ENCODE measurements around the gene HOMER1.

HOMER1 gene

GRCh38 chr5:79487251-79487650 is 26.7 kb downstream of the HOMER1 start:
- no peak for DNase-seq

DNA sequence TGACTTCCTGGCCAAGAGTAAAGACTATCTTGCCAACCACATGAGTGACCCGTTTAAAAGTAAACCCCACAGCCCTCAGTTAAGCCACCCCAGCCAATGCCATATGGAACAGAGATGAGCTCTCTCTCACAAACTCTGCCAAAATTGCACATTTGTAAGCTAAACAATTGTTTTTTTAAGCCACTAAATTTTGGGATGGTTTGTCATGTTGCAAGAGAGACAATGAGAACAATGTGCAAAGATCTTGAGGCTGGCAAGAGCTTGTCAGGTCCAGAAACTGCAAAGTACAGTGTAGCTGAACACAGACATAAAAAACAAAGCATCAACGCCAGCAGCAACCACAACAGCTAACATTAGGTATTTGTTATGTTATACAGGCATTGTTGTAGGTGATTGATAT is 27.8 kb downstream of the HOMER1 start:
- DNase-seq: no peak

- DNase-seq: no peak
Observed at GRCh38 chr5:79484731-79485130, 29.2 kb downstream of the HOMER1 start.

GRCh38 chr5:79481574-79481973 is 32.4 kb downstream of the HOMER1 start:
- no peak for DNase-seq

GRCh38 chr5:79480991-79481390 is 32.9 kb downstream of the HOMER1 start:
- DNase-seq: no peak

DNA sequence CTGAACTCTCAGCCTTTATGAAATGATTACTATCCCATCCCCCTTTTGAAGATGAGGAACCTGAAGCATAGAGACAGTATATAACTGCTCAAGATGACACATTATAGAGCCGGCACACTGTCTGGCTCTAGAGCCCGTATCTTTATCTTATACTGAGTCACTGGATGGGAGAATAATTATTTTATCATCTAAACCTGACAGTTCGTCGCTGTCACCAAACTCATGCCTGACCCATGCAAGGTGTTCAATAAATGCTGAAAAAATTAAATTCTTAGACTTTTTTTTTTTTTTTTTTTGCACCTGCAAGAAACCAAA is 38.8 kb downstream of the HOMER1 start:
- DNase-seq: no peak

- DNase-seq: peak; percentile 15
Observed at GRCh38 chr5:79474367-79475151, 39.4 kb downstream of the HOMER1 start.

- DNase-seq: no peak
Observed at GRCh38 chr5:79471556-79471955, 42.4 kb downstream of the HOMER1 start.

DNA sequence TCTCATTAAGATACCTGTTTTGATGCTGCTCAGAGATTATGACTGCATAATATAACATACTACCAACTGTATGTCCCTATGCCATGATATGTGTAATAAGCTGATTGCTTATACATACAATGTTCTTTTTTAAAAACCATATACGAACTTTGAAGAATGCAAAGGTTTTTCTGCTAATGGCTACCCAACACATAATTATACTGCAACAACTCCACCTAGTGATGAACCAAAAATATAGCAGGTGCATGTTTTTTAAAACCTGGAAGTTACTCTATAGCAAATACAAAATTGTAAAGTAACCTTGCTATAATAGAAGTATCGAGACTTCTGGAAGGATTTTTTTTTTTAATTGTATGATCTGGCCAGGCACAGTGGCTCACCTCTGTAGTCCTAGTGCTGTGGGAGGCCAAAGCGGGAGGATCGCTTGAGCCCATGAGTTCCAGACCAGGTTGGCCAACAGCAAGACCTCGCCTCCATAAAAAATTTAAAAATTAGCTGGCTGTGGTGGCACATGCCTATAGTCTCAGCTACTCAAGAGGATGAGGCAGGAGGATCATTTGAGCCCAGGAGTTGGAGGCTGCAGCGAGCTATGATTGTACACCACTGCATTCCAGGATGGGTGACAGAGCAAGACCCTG is 49.1 kb downstream of the HOMER1 start:
- DNase-seq: peak; percentile 23

DNA sequence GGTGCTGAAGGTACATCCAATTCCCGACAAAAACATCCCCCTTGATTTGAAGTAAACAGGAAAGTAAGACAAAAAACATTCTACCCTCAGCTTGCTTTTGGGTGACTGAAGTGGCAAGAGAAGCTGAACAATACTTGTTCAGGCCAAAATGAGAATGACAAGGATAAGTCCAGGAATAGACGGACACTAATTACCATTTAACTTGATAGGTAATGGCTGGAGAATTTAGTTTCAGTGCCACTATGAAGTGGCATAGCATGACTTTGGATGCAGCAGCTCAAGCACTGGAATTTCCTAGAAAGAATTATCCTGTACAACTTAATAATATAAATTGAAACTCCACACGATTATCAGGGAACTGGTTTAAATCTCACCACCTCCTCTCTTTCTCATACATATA is 49.7 kb downstream of the HOMER1 start:
- no peak for DNase-seq

GRCh38 chr5:79459626-79460025 is 54.3 kb downstream of the HOMER1 start:
- DNase-seq: no peak

- peak; percentile 86 for DNase-seq
Observed at GRCh38 chr5:79456890-79457583, 56.9 kb downstream of the HOMER1 start.

GRCh38 chr5:79456400-79456799 is 57.5 kb downstream of the HOMER1 start:
- no peak for DNase-seq

DNA sequence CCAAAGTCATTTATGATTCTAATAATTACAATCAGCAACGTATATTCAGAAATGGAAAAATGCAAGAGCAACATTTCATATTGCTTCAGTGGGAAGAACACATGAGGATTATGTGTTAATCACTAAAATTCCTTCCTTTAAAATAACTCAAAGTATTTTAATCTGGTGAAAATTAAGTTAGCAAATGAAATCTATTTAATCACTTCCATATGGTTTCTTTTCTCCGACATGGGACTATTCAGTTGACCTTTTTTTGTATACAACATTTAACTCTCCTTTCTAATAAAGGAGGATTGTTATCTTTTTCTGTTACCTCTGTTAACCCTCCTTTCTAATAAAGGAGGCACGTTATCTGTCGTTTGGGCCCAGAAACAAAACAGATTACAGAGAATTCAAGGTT is 59.9 kb downstream of the HOMER1 start:
- no peak for DNase-seq

GRCh38 chr5:79448336-79448735 is 65.6 kb downstream of the HOMER1 start:
- no peak for DNase-seq

DNA sequence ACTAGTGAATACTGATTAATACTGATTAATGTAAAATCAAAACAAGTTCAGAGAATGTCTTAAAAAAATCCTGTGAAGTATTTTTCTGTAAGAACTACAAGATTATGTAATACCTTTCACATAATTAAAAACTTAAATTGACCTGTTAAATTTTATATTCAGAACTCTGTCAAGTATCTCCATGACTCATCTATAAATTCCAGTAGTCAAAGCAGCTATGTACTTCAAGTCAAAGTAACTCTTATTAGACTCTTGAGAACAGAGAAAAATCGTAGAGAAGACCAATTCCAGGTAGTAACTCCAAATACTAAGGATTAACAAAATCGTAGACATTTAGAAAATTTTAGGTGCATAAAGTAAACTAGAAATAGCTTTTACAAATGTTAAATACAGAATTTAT is 77.1 kb downstream of the HOMER1 start:
- no peak for DNase-seq

- DNase-seq: no peak
Observed at GRCh38 chr5:79436224-79436623, 77.7 kb downstream of the HOMER1 start.

- no peak for DNase-seq
Observed at GRCh38 chr5:79430196-79430595, 83.7 kb downstream of the HOMER1 start.

GRCh38 chr5:79423296-79423695 is 90.6 kb downstream of the HOMER1 start:
- DNase-seq: no peak

- no peak for DNase-seq
Observed at GRCh38 chr5:79420248-79420647, 93.7 kb downstream of the HOMER1 start.

DNA sequence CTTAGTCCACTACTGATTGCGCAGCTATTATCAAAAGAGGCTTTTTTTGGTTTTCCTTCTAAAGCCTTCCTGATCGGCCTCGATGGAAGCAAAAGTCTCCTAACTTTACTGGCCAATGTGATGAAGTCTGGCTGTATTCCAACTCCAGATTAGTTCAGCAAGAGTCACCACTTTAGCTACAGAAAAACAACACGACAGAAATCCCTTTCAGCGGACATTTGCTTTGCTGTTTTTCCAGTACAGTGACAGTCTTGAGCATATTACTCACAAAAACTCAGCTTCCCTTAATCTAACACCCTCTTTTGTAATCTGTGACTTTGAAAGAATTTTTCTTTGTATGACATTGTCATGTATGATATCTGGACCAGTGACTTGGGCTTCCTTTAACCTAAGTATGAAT is 95.7 kb downstream of the HOMER1 start:
- DNase-seq: no peak

DNA sequence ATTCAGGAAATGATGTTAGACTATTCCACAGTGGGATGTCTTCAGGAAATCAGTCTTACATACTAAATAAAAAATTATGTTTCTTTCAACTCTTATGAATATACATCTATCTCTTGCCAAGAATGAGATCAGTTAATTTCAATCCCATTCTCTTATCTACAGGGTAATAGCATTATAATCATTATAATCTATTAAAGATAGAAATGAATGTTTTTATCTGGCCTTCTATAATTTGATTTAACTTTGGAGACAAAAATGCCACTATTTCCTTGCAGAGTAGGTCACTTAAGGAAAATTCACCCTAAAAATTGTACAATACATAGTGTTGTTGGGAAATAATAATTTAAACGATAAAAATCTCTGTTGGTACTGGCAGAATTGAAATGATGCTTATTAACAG is 96.4 kb downstream of the HOMER1 start:
- DNase-seq: no peak

DNA sequence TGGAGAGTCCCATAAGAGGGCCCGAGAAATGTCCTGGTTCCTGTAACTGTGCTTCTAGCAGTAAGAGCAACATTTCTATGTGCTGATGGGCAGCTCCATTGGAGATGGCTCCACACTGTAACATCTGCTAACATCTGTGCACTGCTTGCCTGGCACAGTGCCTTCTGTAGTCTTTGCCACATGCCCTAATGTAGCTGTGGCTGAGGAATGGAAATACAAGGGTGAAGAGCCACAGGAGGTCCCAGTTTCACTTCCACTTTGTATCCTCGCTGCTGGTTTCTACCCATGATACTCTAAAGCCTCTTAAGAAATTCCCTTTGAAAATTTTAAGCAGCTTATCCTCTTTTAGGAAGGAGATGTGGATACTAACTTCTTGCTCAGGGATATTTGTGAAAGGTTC is 97.4 kb downstream of the HOMER1 start:
- DNase-seq: peak; percentile 97

DNA sequence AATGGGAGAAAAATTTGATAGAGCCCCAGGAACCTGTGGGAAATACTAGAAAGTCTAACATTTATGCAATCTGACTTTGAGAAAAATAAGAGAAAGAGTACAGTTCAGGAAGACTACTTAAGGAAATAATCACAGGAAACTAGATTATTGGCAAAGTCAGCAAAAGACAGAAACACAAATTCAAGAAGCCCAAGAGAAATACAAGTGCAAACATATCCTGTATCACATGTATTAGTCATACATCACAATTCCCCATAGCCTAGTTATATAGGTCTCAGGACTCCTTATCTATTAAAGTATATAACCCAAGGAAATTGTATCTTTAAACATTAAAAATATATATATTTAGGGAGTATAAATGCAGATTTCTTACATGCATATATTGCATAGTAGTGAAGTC is 100.8 kb downstream of the HOMER1 start:
- DNase-seq: no peak
